GM21423 (cell line): ENCODE results near the gene GOLPH3.
"Not testable (repeated sequence)": the region's sequence is repeated elsewhere in the genome, so short reads cannot be mapped to it uniquely, and the experiment has no call there.

Experiments used
- ATAC-seq: cut with Tn5 transposase; IDR thresholded peaks from one replicate; pipeline ENCODE4 v1.9.1; 2021; ENCODE audit warnings: mild to moderate bottlenecking, moderate library complexity; ENCODE audit not compliant: unreplicated experiment

The GOLPH3 gene

DNA sequence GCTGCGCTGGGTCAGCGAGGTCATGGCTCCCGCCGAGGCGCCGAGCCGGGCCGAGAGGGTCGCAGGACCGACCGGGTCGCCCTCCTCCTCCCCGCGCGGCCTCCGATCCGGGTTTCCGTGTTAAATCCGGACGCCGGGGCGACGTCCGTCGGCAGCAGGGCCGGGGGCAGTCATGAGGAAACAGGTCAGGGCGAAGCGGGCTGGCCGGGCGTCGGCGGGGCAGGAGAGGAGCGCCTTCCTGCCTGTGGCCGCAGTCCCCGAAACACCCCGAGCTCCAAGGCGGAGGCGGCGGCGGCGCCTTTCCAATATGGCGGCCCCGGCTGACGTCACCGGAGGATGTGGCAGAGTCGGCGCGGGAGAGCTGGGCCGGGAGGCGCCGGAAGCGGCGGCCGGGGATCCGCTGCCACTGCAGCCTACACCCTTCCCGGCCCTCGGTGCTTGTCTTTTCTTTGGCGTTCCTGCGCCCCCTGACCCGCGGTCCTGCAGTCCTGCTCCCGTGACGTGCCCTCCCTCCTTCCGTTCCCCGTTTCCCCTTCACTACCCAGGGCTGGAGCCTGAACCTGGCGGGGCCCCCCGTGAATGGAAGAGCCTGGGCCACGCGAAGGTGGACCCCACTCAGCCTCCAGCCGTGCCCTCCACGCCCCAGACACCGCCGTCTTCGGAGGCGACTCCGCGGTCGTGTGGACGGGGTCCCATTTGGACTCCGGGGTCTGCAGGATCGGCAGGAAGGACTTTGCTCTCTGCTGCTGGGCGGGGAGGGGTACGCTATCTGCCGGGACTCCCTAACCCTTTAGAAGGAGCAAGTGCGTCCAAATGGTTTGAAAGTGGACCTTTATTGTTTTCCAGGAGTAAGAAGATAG is at the start of gene GOLPH3:
TSS of gene GOLPH3 (minus strand) at position 309 of the 860 bp plus-strand sequence. CDS start at position 24, 285 bp downstream.
- peak; percentile 87 for ATAC-seq

DNA sequence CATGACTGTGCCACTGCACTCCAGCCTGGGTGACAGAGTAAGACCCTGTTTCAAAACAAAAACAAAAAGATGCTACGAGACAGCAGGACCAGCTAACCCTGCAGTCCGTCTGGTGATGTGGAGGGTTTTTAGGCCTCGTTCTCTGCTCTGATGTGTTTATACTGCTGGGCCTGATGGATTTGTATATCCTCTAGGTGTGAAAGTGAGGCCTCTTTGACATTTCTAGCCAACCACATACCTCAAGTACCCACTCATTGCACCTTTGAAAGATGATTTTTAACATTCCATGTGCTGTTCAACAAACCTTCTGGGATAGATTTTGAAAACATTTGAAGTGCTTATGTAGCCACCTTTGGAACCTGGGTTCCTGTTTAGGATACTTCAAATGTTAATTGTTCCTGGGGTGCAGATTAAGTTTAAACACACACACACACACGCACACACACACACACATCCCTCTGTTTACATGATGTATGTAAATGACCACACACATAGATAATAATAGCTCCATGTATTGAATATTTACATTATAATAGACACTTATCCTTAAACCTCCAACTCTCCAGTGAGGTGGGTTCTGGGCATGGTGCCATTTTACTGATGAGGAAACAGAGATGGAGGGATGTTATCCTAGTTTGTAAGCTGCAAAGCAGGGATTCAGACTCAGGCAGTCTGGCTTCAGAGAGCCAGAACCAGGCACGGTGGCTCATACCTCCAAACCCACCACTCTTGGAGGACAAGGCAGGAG is 48.8 kb upstream of the GOLPH3 start:
- ATAC-seq = no peak

- ATAC-seq = no peak
These were observed 43.8 kb upstream of the GOLPH3 start for GRCh38 chr5:32217886-32218396.

DNA sequence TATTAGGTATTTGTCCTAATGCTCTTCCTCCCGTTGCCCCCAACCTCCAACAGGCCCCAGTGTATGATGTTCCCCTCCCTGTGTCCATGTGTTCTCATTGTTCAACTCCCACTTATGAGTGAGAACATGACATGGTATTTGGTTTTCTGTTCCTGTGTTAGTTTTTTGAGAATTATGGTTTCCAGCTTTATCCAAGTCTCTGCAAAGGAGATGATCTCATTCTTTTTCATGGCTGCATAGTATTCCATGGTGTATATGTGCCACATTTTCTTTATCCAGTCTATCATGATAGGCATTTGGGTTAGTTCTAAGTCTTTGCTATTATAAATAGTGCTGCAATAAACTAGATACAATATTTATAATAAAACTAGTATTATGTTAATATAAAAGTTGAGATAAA is 40.2 kb upstream of the GOLPH3 start:
- ATAC-seq = not testable (repeated sequence)

- ATAC-seq = no peak
These were observed 36.0 kb upstream of the GOLPH3 start for GRCh38 chr5:32210151-32210550.

- not testable (repeated sequence) for ATAC-seq
These were observed 34.7 kb upstream of the GOLPH3 start for GRCh38 chr5:32208837-32209236.

GRCh38 chr5:32207355-32207634 is 33.2 kb upstream of the GOLPH3 start:
- ATAC-seq = no peak

GRCh38 chr5:32206509-32207354 is 32.6 kb upstream of the GOLPH3 start:
- no peak for ATAC-seq

GRCh38 chr5:32206053-32206452 is 31.9 kb upstream of the GOLPH3 start:
- no peak for ATAC-seq

GRCh38 chr5:32202394-32202793 is 28.3 kb upstream of the GOLPH3 start:
- ATAC-seq = no peak

DNA sequence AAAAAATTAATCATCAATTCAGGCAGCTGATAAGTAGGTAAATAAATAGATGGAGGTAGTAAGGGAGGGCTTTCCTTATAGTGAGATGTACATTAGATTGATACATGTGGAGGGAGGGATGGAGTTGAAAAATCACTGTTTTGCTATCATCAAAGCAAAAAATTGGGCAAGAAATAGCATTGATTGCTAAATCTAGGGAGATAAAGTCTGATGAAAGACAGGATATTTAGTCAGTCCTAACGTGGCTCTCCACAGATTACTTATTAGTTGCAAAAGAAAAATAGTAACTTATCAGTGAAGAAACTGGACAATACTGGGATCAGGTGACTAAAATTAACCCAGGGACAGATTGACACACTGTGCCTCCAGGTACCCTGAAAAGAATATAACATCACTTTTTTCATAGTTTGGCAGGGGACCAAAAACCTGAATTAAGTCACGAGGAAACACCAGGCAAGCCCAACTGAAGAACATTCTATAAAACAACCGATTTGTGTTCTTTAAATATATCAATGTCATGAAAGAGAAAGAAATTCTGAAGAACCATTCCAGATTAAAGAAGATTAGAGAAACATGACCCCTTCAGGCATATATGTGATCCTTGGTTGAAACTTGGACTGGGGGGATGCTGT is 27.1 kb upstream of the GOLPH3 start:
- ATAC-seq = no peak

GRCh38 chr5:32197032-32197431 is 22.9 kb upstream of the GOLPH3 start:
- no peak for ATAC-seq

DNA sequence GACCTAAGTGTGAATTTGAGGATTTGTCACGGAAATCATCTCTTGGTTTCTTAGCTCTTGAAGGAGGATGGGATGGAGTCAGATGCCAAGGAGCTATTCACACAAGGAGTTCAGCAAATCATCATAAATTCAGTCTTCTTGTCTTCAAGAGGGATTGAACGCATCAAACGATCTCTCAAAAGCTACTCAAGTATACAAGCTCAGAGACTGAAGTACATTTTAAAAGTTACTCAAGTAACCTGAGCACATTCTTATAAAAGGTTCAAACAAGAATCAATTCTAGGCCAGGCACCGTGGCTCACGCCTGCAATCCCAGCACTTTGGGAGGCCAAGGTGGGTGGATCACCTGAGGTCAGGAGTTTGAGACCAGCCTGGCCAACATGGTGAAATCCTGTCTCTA is 21.1 kb upstream of the GOLPH3 start:
- ATAC-seq = no peak

- peak; percentile 78 for ATAC-seq
These were observed 19.5 kb upstream of the GOLPH3 start for GRCh38 chr5:32193591-32193990.

DNA sequence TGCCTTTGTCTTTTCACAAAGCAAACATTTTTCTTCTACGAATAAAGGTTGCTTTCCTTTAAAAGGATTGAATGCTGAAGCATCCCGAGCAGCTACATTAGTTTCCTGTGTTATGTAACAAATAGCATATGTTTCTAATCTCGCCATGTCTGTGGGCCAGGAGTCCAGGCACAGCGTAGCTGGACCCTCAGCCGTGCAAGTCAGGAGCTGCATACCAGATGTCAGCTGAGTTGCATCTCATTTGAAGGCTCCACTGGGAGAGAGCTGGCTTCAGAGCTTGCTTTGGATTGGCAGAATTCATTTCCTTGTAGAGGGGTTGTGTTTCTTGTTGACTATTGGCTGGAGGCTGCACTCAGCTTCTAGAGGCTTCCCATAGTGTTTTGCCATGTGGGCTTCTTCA is 16.0 kb upstream of the GOLPH3 start:
- no peak for ATAC-seq

GRCh38 chr5:32187675-32188074 is 13.6 kb upstream of the GOLPH3 start:
- ATAC-seq = no peak

DNA sequence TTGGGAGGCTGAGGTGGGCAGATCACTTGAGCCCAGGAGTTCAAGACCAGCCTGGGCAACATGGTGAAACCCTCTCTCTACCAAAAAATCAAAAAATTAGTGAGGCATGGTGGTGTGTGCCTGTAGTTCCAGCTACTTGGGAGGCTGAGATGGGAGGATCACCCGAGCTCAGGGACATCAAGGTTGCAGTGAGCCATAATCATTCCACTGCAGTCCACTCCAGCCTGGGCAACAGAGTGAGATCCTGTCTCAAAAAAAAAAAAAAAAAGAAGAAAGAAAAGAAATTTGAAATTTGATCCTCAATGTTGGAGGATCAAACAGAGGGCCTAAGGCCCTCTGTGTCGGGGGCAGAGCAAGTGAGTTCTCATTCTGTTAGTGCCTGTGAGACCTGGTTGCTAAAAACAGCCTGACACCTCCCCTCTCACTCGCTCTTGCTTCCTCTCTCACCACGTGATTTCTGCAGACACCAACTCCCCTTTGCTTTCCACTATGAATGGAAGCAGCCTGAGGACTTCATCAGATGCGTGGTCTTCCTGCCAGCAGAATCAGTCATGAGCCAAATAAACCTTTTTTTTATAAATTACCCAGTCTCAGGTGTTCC is 8.4 kb upstream of the GOLPH3 start:
- ATAC-seq = peak; percentile 86

- ATAC-seq = peak; percentile 29
These were observed 680 bp downstream of the GOLPH3 start for GRCh38 chr5:32173267-32174010.

- ATAC-seq = no peak
These were observed 1.2 kb downstream of the GOLPH3 start for GRCh38 chr5:32172923-32173266.
